K562 (cell line): ENCODE data around the gene ZKSCAN3. TPM values are rescaled to one million over a fixed set of nuclear protein-coding genes. Genes with fewer than 3 reads are reported as not detected.

Source experiments
- ARHGAP35 ChIP-seq: fragments of 450-650 bp; IDR thresholded peaks from 2 replicates; pipeline ENCODE4 v1.6.1; 2018; ENCODE audit not compliant: partially characterized antibody
- CBX1 ChIP-seq: sonication (generic); IDR thresholded peaks from 2 replicates; pipeline ENCODE4 v1.6.1; 2016; ENCODE audit warnings: antibody characterized with exemption, low read depth, mild to moderate bottlenecking
- CBX2 ChIP-seq: fragments of 200-600 bp; sonication (generic); IDR thresholded peaks from one replicate; pipeline ENCODE4 v1.6.1; 2012; ENCODE audit warnings: mild to moderate bottlenecking, low read length, inconsistent platforms; ENCODE audit not compliant: insufficient read depth, poor library complexity, severe bottlenecking
- CCNT2 ChIP-seq: IDR thresholded peaks from 2 replicates; pipeline ENCODE4 v1.6.1; 2011; ENCODE audit warnings: borderline replicate concordance, low read depth, mild to moderate bottlenecking, moderate library complexity, mixed read lengths, low read length; ENCODE audit not compliant: insufficient read length; ENCODE audit errors: extremely low read depth
- DDX20 ChIP-seq: fragments of 450-650 bp; IDR thresholded peaks from 2 replicates; pipeline ENCODE4 v1.6.1; 2016; ENCODE audit warnings: missing genetic modification characterization, low read depth, mild to moderate bottlenecking, missing compliant biosample characterization, moderate library complexity
- DIDO1 ChIP-seq: fragments of 450-650 bp; IDR thresholded peaks from 2 replicates; pipeline ENCODE4 v1.6.1; 2016; ENCODE audit warnings: low read depth, missing biosample characterization, missing genetic modification characterization
- EP300 ChIP-seq: IDR thresholded peaks from 2 replicates; pipeline ENCODE4 v1.6.1; 2012; ENCODE audit warnings: low read length, improper control_type of control experiment
- HDAC3 ChIP-seq: fragments of 450-650 bp; IDR thresholded peaks from 2 replicates; pipeline ENCODE4 v1.6.1; 2018; ENCODE audit warnings: borderline replicate concordance, mild to moderate bottlenecking, moderate library complexity; ENCODE audit not compliant: partially characterized antibody
- HNRNPH1 ChIP-seq: fragments of 200-400 bp; formaldehyde crosslinking; optimal IDR thresholded peaks from 2 replicates; pipeline ENCODE3; 2017; ENCODE audit warnings: low read depth, mild to moderate bottlenecking, low read length, moderate library complexity
- PHF8 ChIP-seq: fragments of 200-600 bp; sonication (generic); IDR thresholded peaks from 2 replicates; pipeline ENCODE4 v1.6.1; 2012; ENCODE audit warnings: mixed run types, mild to moderate bottlenecking, inconsistent platforms, low read length, moderate library complexity, borderline replicate concordance
- PML ChIP-seq: IDR thresholded peaks from 2 replicates; pipeline ENCODE4 v1.6.1; 2012; ENCODE audit warnings: low read length, inconsistent platforms
- POLR2AphosphoS5 ChIP-seq: IDR thresholded peaks from 2 replicates; pipeline ENCODE4 v1.6.1; 2011; ENCODE audit warnings: mild to moderate bottlenecking, low read depth, low read length, moderate library complexity; ENCODE audit not compliant: control insufficient read depth, insufficient read depth
- SAFB2 ChIP-seq: fragments of 200-400 bp; formaldehyde crosslinking; IDR thresholded peaks from 2 replicates; pipeline ENCODE4 v1.6.1; 2018; ENCODE audit warnings: borderline replicate concordance, low read length, low read depth, moderate library complexity; ENCODE audit not compliant: severe bottlenecking
- ZNF124 ChIP-seq: sonication (generic); formaldehyde crosslinking; IDR thresholded peaks from 2 replicates; pipeline ENCODE4 v1.8.1; 2022; ENCODE audit warnings: missing genetic modification reagents
- ZNF146 ChIP-seq: IDR thresholded peaks from one replicate; pipeline ENCODE4 v1.6.1; 2018; ENCODE audit warnings: missing compliant biosample characterization; ENCODE audit not compliant: unreplicated experiment
- polyA plus RNA-seq, 8 experiments: library from polyadenylated mRNA; depleted of rRNA in 4 of 8; stranded (reverse) in 5 of 8; unstranded in 3 of 8; fragments of >200 nt; fragmentation: Nextera tagmentation in 2 of 8; fragmentation: Illumina TruSeq in 1 of 8; extraction: Ambion mirVana in 2 of 8; extraction: Trizol in 1 of 8; gene quantifications; 2 replicates each; pipeline versions ENCODE4 v1.2.1 to v1.2.3, GENCODE V29; 2011 to 2014; ENCODE audit warnings: inconsistent platforms in 1 of 8, missing spikeins in 1 of 8
- total RNA-seq, 7 experiments: library from RNA; depleted of rRNA in 6 of 7; stranded (reverse); fragments of >200 nt in 6 of 7; fragmentation: Illumina TruSeq in 2 of 7; extraction: Trizol in 2 of 7; gene quantifications; 2 replicates each; pipeline versions ENCODE4 v1.2.1 to v1.2.3, GENCODE V29; 2011 to 2021; ENCODE audit warnings: low replicate concordance in 1 of 7
- TF ChIP-seq, protein P1 (sequence below), 3 experiments: fragments of 200-800 bp in 1 of 3; fragments of 250-450 bp in 1 of 3; fragments of 450-650 bp in 1 of 3; sonication (Bioruptor Pico) in 1 of 3; sonication (Bioruptor generic) in 1 of 3; formaldehyde crosslinking in 1 of 3; IDR thresholded peaks; 2 replicates each; pipeline versions ENCODE4 v1.6.1 to v1.8.0; 2016 to 2022; ENCODE audit warnings: mild to moderate bottlenecking in 2 of 3, missing genetic modification characterization in 2 of 3, missing compliant biosample characterization in 1 of 3, moderate library complexity in 1 of 3
- TF ChIP-seq, protein P2 (sequence below): fragments of 450-650 bp; formaldehyde crosslinking; IDR thresholded peaks from 2 replicates; pipeline ENCODE4 v1.4.0; 2022; ENCODE audit warnings: mild to moderate bottlenecking, moderate library complexity
- TF ChIP-seq, protein P3 (sequence below): sonication (generic); formaldehyde crosslinking; IDR thresholded peaks from 2 replicates; pipeline ENCODE4 v1.9.0; 2022; ENCODE audit warnings: mild to moderate bottlenecking, missing genetic modification reagents

The ZKSCAN3 gene
- total and polyA plus RNA-seq, 9 of the 15 experiments (the other 6 are each of a cell fraction or from before 2014, with no cell fraction given) = 3.0 to 12.4 (median 10.2) TPM

DNA sequence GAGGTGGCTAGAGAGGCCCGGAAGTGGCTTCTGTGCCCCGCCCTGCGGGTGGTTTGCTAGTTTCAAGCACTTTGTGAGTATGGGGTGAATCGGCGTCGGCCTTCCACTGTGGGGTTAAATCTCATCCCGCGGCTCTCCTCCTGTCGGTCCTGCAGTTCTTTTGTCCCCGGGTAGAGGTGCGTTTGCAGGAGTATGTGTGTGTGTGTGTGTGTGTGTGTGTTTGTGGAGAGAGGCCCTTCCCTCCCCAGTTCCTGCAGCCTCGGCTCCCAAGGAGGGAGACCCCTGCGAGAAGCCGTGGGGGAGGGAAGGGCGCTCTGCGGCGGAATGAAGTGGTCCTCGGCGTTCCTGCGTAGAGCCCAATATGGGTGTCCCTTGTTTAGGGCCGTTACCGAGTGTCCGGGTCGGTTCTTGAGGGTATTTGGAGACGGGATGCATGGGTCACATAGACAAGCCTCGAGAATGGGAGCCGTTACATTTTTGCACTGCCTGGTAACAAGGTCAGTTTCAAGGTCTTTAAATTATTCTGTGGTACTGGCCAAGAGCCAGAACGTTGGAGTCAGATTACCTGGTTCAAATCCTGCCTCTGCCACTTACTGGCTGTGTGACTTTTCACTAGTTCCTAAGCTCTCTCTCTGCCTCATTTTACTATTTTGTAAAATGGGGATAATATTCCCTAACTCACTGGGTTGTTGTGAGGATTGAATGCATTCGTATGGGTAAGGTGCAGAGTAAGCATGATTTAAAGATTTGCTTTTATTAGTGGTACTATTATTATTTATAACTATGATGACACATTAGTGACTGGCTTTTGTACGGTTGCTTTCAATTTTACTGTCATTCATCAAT is at the start of gene ZKSCAN3 (continued):
- TF ChIP-seq, protein P1, sequence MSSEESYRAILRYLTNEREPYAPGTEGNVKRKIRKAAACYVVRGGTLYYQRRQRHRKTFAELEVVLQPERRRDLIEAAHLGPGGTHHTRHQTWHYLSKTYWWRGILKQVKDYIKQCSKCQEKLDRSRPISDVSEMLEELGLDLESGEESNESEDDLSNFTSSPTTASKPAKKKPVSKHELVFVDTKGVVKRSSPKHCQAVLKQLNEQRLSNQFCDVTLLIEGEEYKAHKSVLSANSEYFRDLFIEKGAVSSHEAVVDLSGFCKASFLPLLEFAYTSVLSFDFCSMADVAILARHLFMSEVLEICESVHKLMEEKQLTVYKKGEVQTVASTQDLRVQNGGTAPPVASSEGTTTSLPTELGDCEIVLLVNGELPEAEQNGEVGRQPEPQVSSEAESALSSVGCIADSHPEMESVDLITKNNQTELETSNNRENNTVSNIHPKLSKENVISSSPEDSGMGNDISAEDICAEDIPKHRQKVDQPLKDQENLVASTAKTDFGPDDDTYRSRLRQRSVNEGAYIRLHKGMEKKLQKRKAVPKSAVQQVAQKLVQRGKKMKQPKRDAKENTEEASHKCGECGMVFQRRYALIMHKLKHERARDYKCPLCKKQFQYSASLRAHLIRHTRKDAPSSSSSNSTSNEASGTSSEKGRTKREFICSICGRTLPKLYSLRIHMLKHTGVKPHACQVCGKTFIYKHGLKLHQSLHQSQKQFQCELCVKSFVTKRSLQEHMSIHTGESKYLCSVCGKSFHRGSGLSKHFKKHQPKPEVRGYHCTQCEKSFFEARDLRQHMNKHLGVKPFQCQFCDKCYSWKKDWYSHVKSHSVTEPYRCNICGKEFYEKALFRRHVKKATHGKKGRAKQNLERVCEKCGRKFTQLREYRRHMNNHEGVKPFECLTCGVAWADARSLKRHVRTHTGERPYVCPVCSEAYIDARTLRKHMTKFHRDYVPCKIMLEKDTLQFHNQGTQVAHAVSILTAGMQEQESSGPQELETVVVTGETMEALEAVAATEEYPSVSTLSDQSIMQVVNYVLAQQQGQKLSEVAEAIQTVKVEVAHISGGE (CRISPR knock-in tag; IDR thresholded peaks at IDR 0.05) = peak in 2 of 3 experiments; percentile 52 to 92; a peak in 3 of 6 replicates
- no peak for TF ChIP-seq DDX20 (tag)
- no peak for TF ChIP-seq CCNT2
- peak; percentile 58 for TF ChIP-seq ARHGAP35
- TF ChIP-seq HNRNPH1 = no peak
- TF ChIP-seq CBX1 = peak; percentile 87; the same call in 1 of the 2 replicates
- peak; percentile 86 for TF ChIP-seq PHF8
- TF ChIP-seq, protein P2, sequence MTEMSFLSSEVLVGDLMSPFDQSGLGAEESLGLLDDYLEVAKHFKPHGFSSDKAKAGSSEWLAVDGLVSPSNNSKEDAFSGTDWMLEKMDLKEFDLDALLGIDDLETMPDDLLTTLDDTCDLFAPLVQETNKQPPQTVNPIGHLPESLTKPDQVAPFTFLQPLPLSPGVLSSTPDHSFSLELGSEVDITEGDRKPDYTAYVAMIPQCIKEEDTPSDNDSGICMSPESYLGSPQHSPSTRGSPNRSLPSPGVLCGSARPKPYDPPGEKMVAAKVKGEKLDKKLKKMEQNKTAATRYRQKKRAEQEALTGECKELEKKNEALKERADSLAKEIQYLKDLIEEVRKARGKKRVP (CRISPR knock-in tag) = no peak; the same call in 1 of the 2 replicates
- TF ChIP-seq ZNF124 = no peak
- peak; percentile 87 for TF ChIP-seq PML
- peak; percentile 72; the same call in 1 of the 2 replicates for TF ChIP-seq DIDO1 (tag)
- peak; percentile 64 for TF ChIP-seq EP300
- TF ChIP-seq ZNF146 = no peak
- peak; percentile 47 for TF ChIP-seq HDAC3
- TF ChIP-seq SAFB2 = no peak
- TF ChIP-seq POLR2AphosphoS5 = peak; percentile 82
- no peak for TF ChIP-seq CBX2
- TF ChIP-seq, protein P3, sequence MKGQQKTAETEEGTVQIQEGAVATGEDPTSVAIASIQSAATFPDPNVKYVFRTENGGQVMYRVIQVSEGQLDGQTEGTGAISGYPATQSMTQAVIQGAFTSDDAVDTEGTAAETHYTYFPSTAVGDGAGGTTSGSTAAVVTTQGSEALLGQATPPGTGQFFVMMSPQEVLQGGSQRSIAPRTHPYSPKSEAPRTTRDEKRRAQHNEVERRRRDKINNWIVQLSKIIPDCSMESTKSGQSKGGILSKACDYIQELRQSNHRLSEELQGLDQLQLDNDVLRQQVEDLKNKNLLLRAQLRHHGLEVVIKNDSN (CRISPR knock-in tag) = peak; percentile 50
